ENCODE results near the gene FKBP15. TPM values are rescaled to one million over a fixed set of nuclear protein-coding genes. Genes with fewer than 3 reads are reported as not detected.

Gene FKBP15
- total RNA-seq, 1 experiment from 2014 or later: 33.5 TPM

DNA sequence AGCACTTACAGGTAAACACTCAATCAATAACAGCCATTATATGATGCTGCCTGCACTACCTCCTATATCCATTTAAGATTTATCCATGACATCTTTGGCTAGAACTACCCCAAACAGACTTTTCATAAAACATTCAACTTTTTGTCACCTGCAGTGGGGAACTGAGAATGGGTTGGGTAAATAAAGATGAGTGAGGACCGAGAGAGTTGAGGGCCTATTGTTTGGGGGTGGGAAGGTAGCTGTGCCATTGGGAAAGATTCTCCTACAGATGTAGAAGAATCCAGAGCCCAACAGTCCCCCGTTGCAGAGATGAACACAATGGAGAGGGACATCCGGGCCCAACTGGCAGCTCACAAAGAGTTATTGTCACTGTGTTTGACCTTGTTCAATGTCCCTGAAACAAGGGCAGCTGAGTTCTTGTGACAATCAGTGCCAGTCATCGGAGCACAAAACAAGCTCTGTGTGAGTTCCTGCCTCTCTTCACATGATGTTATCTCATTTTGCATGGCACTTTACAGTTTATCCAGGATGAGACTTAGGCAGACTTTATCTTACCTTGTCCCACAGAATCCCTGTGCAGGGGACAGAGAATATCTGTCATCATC is 81.8 kb downstream of the FKBP15 start:
- H3K4me3 ChIP-seq: no peak overlapping the region
- no peak overlapping the region for H2AFZ ChIP-seq
- intact Hi-C loops (cut with micrococcal nuclease; ENCODE audit: unreplicated experiment): no loop called here
- no peak overlapping the region for H3K4me2 ChIP-seq
- no peak for DNase-seq
- ChIA-PET POLR2A (ENCODE audit: unreplicated experiment) (no interaction called here), CTCF (no interaction called here)
- TF ChIP-seq EZH2 (IDR thresholded peaks at IDR 0.05; ENCODE audit: low read depth): no peak
- TF ChIP-seq, protein P1, sequence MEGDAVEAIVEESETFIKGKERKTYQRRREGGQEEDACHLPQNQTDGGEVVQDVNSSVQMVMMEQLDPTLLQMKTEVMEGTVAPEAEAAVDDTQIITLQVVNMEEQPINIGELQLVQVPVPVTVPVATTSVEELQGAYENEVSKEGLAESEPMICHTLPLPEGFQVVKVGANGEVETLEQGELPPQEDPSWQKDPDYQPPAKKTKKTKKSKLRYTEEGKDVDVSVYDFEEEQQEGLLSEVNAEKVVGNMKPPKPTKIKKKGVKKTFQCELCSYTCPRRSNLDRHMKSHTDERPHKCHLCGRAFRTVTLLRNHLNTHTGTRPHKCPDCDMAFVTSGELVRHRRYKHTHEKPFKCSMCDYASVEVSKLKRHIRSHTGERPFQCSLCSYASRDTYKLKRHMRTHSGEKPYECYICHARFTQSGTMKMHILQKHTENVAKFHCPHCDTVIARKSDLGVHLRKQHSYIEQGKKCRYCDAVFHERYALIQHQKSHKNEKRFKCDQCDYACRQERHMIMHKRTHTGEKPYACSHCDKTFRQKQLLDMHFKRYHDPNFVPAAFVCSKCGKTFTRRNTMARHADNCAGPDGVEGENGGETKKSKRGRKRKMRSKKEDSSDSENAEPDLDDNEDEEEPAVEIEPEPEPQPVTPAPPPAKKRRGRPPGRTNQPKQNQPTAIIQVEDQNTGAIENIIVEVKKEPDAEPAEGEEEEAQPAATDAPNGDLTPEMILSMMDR (conservative IDR thresholded peaks at IDR 0.05): no peak
- H3K27ac ChIP-seq: no peak overlapping the region
- no peaks in the 10 kb centered on the region for H4K20me1 ChIP-seq (ENCODE audit: insufficient read depth)
- H3K36me3 ChIP-seq (ENCODE audit: low read depth): no peaks in the 10 kb centered on the region
- H3K79me2 ChIP-seq (ENCODE audit: low read depth): no peaks in the 10 kb centered on the region
- no TSS peak for BruUV-seq (replicated peaks)
- H3K9me3 ChIP-seq (ENCODE audit: insufficient read depth, low read depth): no peaks in the 10 kb centered on the region
- peaks cover 29% of the 10 kb centered on the region for H3K4me1 ChIP-seq (replicated peaks; ENCODE audit: insufficient read depth)
- no peaks in the 10 kb centered on the region for H3K27me3 ChIP-seq (ENCODE audit: insufficient read depth, low read depth)
- no peaks in the 10 kb centered on the region for H3K9me2 ChIP-seq (ENCODE audit: insufficient read depth)
- peaks cover 16% of the 10 kb centered on the region for H3F3A ChIP-seq (ENCODE audit: insufficient read depth, low read depth)

DNA sequence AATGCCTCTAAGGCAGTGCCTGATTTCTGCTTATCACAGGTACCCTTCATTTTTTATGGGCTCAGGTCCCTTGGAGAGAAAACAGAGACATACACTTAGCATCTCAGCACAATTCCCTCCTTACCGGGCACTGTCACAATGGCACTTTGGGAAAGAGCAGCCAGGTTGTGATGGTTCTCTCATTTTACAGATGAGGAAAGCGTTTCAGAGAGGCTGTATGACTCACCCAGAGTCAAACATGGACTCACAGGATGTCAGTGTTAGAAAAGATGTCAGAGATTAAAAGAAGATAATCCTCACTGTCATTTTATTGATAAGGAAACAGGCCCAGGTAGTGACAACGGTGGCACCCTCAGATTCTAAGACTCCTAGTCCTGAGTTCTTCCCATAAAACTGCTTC is 82.3 kb downstream of the FKBP15 start:
- TF ChIP-seq, protein P1 (conservative IDR thresholded peaks at IDR 0.05): no peak
- no peak for TF ChIP-seq EZH2 (IDR thresholded peaks at IDR 0.05; ENCODE audit: low read depth)
- Histone ChIP-seq H2AFZ (no peak overlapping the region), H3K27ac (no peak overlapping the region), H3K9me2 (ENCODE audit: insufficient read depth) (no peaks in the 10 kb centered on the region), H3K9me3 (ENCODE audit: insufficient read depth, low read depth) (no peaks in the 10 kb centered on the region), H3K36me3 (ENCODE audit: low read depth) (no peaks in the 10 kb centered on the region), H4K20me1 (ENCODE audit: insufficient read depth) (no peaks in the 10 kb centered on the region), H3K4me2 (no peak overlapping the region), H3K27me3 (ENCODE audit: insufficient read depth, low read depth) (no peaks in the 10 kb centered on the region), H3K79me2 (ENCODE audit: low read depth) (no peaks in the 10 kb centered on the region), H3F3A (ENCODE audit: insufficient read depth, low read depth) (peaks cover 16% of the 10 kb centered on the region), H3K4me1 (replicated peaks; ENCODE audit: insufficient read depth) (peaks cover 27% of the 10 kb centered on the region), H3K4me3 (no peak overlapping the region)
- CTCF ChIA-PET: interaction anchor here (1.4 kb wide), 1 partner anchor 12 kb away, joined by 4 read pairs; the partner anchor contains the start of gene SLC31A2
- POLR2A ChIA-PET (ENCODE audit: unreplicated experiment): interaction anchor here (0.5 kb wide), 1 partner anchor 84 kb away, joined by 5 read pairs; no protein-coding TSS in a partner anchor
- intact Hi-C loops (cut with micrococcal nuclease; ENCODE audit: unreplicated experiment): no loop called here
- BruUV-seq (replicated peaks): no TSS peak
- no peak for DNase-seq

DNA sequence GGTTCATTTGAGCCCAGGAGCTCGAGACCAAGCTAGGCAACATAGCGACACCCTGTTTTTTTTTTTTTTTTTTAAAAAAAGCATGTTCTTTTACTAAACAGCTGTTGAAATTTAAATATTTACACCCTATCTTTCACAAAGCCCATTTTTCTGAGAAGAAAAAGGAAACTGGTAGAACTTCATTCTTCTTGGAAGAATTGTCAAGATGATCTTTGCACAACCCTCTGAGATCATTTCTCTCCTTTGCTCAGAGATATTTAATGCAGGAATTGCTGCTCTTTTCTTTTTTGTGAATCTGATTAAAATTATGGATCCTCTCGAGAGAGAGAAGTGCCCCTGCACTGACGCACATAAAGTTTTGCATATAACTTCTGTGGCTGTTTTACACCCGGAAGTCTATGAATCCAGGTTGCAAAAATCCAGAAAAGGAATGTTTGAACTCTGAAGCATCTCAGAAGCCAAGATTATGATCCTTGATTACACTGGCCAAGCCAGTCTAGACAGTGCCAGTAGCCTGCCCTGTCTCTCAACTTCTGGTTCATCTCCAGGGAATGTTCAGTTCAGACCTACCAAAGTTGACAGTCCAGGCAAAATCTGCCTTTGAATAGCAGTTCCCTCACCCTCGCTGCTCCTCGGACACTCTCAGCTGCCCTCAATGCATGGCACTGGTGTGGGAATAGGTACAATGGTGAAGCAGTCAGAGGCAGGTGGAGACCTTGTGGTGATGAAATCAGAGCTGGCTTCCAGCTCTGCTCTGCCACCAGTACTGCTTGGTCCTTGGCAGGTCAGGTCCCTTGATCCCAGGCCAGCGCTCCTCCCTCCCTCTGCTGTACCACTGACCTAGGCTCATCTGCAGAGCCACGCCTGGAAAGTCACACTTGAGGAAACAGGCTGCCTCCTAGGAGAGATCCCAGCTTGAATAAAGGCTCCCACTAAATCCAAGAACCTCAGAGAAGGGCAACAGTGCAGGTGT is 83.6 kb downstream of the FKBP15 start:
- H3K27me3 ChIP-seq (ENCODE audit: insufficient read depth, low read depth): no peaks in the 10 kb centered on the region
- H3K4me1 ChIP-seq (replicated peaks; ENCODE audit: insufficient read depth): peaks cover 23% of the 10 kb centered on the region
- ChIA-PET POLR2A (ENCODE audit: unreplicated experiment) (no interaction called here), CTCF (interaction anchor here (0.5 to 1.4 kb wide), 4 partner anchors 13 to 161 kb away, joined by 3 to 7 read pairs (median 6); partner anchors contain the start of gene SLC31A2)
- H3K79me2 ChIP-seq (ENCODE audit: low read depth): no peaks in the 10 kb centered on the region
- H3K4me2 ChIP-seq: peak overlapping the region; percentile 61
- H3K36me3 ChIP-seq (ENCODE audit: low read depth): no peaks in the 10 kb centered on the region
- BruUV-seq (replicated peaks): no TSS peak
- peak overlapping the region; percentile 11; the same call in 1 of the 2 replicates for H3K4me3 ChIP-seq
- peak overlapping the region; percentile 12 for H3K27ac ChIP-seq
- H3K9me3 ChIP-seq (ENCODE audit: insufficient read depth, low read depth): no peaks in the 10 kb centered on the region
- H2AFZ ChIP-seq: no peak overlapping the region
- peaks cover 16% of the 10 kb centered on the region for H3F3A ChIP-seq (ENCODE audit: insufficient read depth, low read depth)
- intact Hi-C loops (cut with micrococcal nuclease; ENCODE audit: unreplicated experiment): loop anchor here (1.0 kb wide), 1 partner anchor 15 kb away; no protein-coding TSS in a partner anchor
- peak; percentile 56 to 80 for DNase-seq
- no peaks in the 10 kb centered on the region for H3K9me2 ChIP-seq (ENCODE audit: insufficient read depth)
- no peaks in the 10 kb centered on the region for H4K20me1 ChIP-seq (ENCODE audit: insufficient read depth)
- TF ChIP-seq, protein P1 (conservative IDR thresholded peaks at IDR 0.05): no peak
- TF ChIP-seq EZH2 (IDR thresholded peaks at IDR 0.05; ENCODE audit: low read depth): no peak
